Heart left ventricle (tissue), 16 donors: ENCODE measurements around the gene TFPT. TPM values are rescaled to one million over a fixed set of nuclear protein-coding genes. Genes with fewer than 3 reads are reported as not detected.

ENCODE experiments used
- ATAC-seq, 4 donors: fragments of 200-7000 bp; cut with Tn5 transposase; one replicate each; pipeline ENCODE4 v1.9.1; 2020 to 2022; ENCODE audit warnings: moderate library complexity in 4 of 4, mild to moderate bottlenecking in 3 of 4, moderate number of reproducible peaks in 1 of 4
- DNase-seq, 5 donors: peaks; one replicate each; pipeline ENCODE4 v3.0.0-alpha.2; 2020
- H3K27ac ChIP-seq, 12 donors: fragments of 200-600 bp; sonication (generic) in 4 of 12; one replicate each; pipeline versions ENCODE4 v1.5.0 to v1.8.0; 2016 to 2022; ENCODE audit warnings: mild to moderate bottlenecking in 2 of 12
- H3K27me3 ChIP-seq, 9 donors: fragments of 200-600 bp; sonication (generic) in 2 of 9; one replicate each; pipeline versions ENCODE4 v1.5.1 to v1.8.0; 2016 to 2022; ENCODE audit warnings: mild to moderate bottlenecking in 3 of 9
- H3K36me3 ChIP-seq, 9 donors: fragments of 200-600 bp; sonication (generic) in 2 of 9; one replicate each; pipeline versions ENCODE4 v1.5.0 to v1.8.0; 2018 to 2022; ENCODE audit warnings: mild to moderate bottlenecking in 2 of 9
- H3K4me1 ChIP-seq, 12 donors: fragments of 200-600 bp; sonication (generic) in 4 of 12; one replicate each; pipeline versions ENCODE4 v1.5.0 to v1.8.0; 2016 to 2022; ENCODE audit warnings: mild to moderate bottlenecking in 3 of 12
- H3K4me3 ChIP-seq, 12 donors: fragments of 200-600 bp; sonication (generic) in 4 of 12; one replicate each; pipeline versions ENCODE4 v1.5.0 to v1.8.0; 2017 to 2022; ENCODE audit warnings: mild to moderate bottlenecking in 9 of 12, moderate library complexity in 4 of 12
- H3K9me3 ChIP-seq, 12 donors: fragments of 200-600 bp; sonication (generic) in 4 of 12; one replicate each; pipeline versions ENCODE4 v1.5.0 to v1.8.0; 2016 to 2022; ENCODE audit warnings: mild to moderate bottlenecking in 1 of 12
- POLR2A ChIP-seq, 2 donors: fragments of 450-650 bp; IDR thresholded peaks; one replicate each; pipeline ENCODE4 v1.6.1; 2017; ENCODE audit warnings: antibody characterized with exemption in 2 of 2, mild to moderate bottlenecking in 2 of 2, moderate library complexity in 2 of 2
- WGBS, 4 donors: extraction: QIAGEN DNeasy Blood & Tissue Kit in 2 of 4; methylation state at CpG; one replicate each; pipeline versions ENCODE4 v1.1.5 to v1.1.7; 2013 to 2018; 5-methylcytosine and 5-hydroxymethylcytosine counted together
- intact Hi-C, 10 donors: fragments of 100-400 bp; cut with DNase I; formaldehyde crosslinking; loops; one replicate each; pipeline versions ENCODE4 v1.11.1 to v1.14.2; 2022
- polyA plus RNA-seq, 2 donors: library from polyadenylated mRNA; stranded (reverse); fragments of 200-250 nt; gene quantifications; one replicate each; pipeline ENCODE4 v1.2.3, GENCODE V29; 2013
- total RNA-seq, 9 donors: library from RNA; depleted of rRNA in 2 of 9; stranded (reverse); fragments of >200 nt in 2 of 9; fragmentation: NEBNext Ultra II Directional in 3 of 9; extraction: Animal tissue kit (Norgen Biotek cat#: 25700) in 3 of 9; gene quantifications; one replicate each; pipeline versions ENCODE4 v1.1.0 to v1.2.4, GENCODE V29; 2016 to 2023
- TF ChIP-seq, protein P1 (sequence below), 12 donors: fragments of 200-600 bp; sonication (generic) in 4 of 12; IDR thresholded peaks; one replicate each; pipeline versions ENCODE4 v1.5.0 to v1.8.0; 2018 to 2022; ENCODE audit warnings: antibody characterized with exemption in 12 of 12, mild to moderate bottlenecking in 5 of 12
- donor health status: ischemic (EF 13 %, LVEDD 7.1; RV severe dilation, severe dysfunction).
- donor health status: healthy with polysubstance abuse.
- donor health status: DM: no; HTN: yes; CAD: no.
- donor health status: DM: no; HTN: no; CAD: no.
- donor health status: ischemic (EF 25% LVEDD 6.9; RV normal size, moderate dysfunction).
- donor health status: ischemic (EF 25% LVEDD 5.7; RV mildly dilated, moderate dysfunction).
- donor health status: healthy.
- donor health status: DM: yes; HTN: yes; CAD: no.
- donor health status: ischemic (EF 35%, LVEDD 5.7; RV mildly dilated, moderate dysfunction).
- donor health status: nonischemic (EF 11% LVEDD 7.7; RV severe dilation, severe dysfunction).
- donor health status: DM: yes; HTN: yes; CAD: no.
- donor health status: PGD.
- donor health status: ischemic (EF 29% LVEDD 5.4; RV normal size, mild dysfunction).
- donor health status: nonischemic (EF 23%, LVEDD 6.1; RV moderate dilation, normal function).

TFPT gene
- total and polyA plus RNA-seq, 11 donors, result 9.6 to 26.5 (median 12.5) TPM

DNA sequence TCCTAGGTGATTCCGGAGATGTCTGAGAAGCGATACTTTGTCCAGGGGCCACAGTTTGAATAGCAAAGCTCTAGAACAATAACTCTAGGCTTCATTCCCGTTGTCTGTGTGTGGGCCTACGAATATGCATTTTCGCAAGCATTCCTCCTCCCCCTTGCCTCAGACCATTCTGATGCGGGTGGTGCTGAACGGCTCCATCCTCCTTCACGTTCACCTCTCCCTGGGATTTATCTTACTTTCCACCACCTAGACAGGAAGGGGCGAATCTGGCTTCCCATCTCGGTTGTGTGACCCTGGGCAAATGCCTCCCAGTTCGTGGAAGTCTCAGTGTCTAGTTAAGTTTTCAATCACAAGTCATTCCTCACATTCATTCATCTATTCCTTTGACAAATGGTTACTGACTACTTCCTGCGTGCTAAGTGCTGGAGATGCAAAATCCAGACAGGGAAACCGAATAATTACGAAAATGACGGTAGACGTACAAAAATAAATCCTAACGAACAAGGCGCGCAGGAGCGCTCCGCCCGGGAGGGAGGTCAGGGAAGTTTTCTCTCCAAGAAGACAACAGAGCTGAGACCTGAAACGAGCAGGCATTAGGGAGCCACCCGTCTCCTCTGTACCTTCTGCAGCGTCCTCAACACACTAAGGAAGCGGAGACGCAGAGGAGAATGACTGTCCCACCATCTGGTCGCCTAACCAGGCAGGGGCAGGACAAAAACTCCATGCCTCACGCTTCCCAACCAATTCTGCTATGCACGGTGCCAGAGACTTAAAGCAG is 20.8 kb upstream of the TFPT start:
- Histone ChIP-seq H3K27me3 (peaks cover 0 to 3% (median 0%) of the 10 kb centered on the region in 9 donors), H3K4me1 (peaks cover 5 to 44% (median 34%) of the 10 kb centered on the region in 12 donors), H3K9me3 (no peaks in the 10 kb centered on the region), H3K36me3 (peaks cover 0 to 27% (median 14%) of the 10 kb centered on the region in 9 donors), H3K27ac (peak overlapping the region in 11 of 12 donors; percentile 17 to 68 (median 47)), H3K4me3 (peak overlapping the region; percentile 0 to 98 (median 49))
- WGBS, 4 donors, result 4 to 9% (median 5%) methylated on average over 29 to 30 of the region's 30 CpGs
- intact Hi-C loops, result loop anchor here in 1 of 10 donors (2.0 kb wide), 1 partner anchor 33 kb away; the partner anchor contains the start of gene NDUFA3
- DNase-seq (no peak), ATAC-seq (no peak)
- TF ChIP-seq, protein P1, sequence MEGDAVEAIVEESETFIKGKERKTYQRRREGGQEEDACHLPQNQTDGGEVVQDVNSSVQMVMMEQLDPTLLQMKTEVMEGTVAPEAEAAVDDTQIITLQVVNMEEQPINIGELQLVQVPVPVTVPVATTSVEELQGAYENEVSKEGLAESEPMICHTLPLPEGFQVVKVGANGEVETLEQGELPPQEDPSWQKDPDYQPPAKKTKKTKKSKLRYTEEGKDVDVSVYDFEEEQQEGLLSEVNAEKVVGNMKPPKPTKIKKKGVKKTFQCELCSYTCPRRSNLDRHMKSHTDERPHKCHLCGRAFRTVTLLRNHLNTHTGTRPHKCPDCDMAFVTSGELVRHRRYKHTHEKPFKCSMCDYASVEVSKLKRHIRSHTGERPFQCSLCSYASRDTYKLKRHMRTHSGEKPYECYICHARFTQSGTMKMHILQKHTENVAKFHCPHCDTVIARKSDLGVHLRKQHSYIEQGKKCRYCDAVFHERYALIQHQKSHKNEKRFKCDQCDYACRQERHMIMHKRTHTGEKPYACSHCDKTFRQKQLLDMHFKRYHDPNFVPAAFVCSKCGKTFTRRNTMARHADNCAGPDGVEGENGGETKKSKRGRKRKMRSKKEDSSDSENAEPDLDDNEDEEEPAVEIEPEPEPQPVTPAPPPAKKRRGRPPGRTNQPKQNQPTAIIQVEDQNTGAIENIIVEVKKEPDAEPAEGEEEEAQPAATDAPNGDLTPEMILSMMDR (IDR thresholded peaks at IDR 0.05), result no peak
- no peak for TF ChIP-seq POLR2A (IDR thresholded peaks at IDR 0.05)

DNA sequence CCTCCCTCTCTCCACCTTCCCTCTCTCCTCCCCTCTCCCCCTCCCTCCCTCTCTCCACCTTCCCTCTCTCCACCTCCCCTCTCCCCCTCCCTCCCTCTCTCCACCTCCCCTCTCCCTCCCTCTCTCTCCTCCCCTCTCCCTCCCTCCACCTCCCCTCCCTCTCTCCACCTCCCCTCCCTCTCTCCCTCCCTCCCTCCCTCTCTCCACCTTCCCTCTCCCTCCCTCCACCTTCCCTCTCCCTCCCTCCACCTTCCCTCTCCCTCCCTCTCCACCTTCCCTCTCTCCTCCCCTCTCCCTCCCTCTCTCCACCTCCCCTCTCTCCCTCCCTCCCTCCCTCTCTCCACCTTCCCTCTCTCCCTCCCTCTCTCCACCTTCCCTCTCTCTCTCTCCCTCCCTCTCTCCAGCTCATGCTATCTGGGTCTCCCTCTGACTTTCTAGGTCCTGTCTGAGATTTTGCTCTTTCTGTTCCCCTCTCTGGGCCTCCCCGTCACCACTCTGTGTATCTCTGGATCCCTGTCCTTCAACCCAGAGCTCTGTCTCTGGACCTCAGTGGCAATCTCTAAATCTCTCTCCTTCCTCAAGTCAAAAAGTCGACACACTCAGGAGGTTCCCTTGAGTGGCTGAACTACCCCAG is 18.6 kb upstream of the TFPT start:
- H3K36me3 ChIP-seq, result peaks cover 0 to 31% (median 26%) of the 10 kb centered on the region in 9 donors
- ATAC-seq (no peak), DNase-seq (no peak)
- 62 to 75% (median 71%) methylated on average over 2 of the region's 2 CpGs for WGBS, 4 donors
- no peak for TF ChIP-seq POLR2A (IDR thresholded peaks at IDR 0.05)
- TF ChIP-seq, protein P1 (IDR thresholded peaks at IDR 0.05), result no peak
- no peak overlapping the region for H3K27ac ChIP-seq
- H3K4me3 ChIP-seq, result no peak overlapping the region
- no peaks in the 10 kb centered on the region for H3K9me3 ChIP-seq
- H3K4me1 ChIP-seq, result peaks cover 3 to 22% (median 16%) of the 10 kb centered on the region in 12 donors
- peaks cover 0 to 3% (median 0%) of the 10 kb centered on the region in 9 donors for H3K27me3 ChIP-seq
- intact Hi-C loops, result no loop called here

DNA sequence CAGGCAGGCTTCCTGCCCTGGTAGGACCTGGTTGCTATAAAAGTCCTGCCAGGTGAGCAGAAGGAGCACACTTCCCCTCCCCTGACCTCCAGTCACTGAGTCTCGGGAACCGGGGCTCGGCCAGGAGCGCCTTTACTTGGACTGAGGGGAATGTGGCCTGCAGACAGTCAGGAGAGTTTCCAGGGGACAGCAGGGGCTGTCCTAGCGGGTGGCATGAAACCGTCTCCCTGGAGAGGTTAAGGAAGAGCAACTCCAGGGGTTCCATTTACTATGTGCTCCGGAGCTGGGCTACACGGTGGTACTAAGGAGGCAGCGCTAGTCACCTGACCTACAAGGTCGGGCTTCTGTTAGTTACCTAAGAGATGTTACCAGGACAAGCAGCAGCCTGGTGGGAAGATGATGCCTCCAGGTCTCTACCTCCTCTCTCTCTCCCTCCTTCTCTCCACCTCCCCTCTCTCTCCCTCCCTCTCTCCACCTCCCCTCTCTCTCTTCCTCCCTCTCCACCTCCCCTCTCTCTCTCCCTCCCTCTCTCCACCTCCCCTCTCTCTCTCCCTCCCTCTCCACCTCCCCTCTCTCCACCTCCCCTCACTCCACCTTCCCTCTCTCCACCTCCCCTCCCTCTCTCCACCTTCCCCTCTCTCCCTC is 18.0 kb upstream of the TFPT start:
- Histone ChIP-seq H3K36me3 (peaks cover 0 to 37% (median 33%) of the 10 kb centered on the region in 9 donors), H3K9me3 (no peaks in the 10 kb centered on the region), H3K27ac (no peak overlapping the region), H3K4me3 (no peak overlapping the region), H3K27me3 (peaks cover 0 to 3% (median 0%) of the 10 kb centered on the region in 9 donors), H3K4me1 (peaks cover 3 to 16% (median 11%) of the 10 kb centered on the region in 12 donors)
- ATAC-seq (no peak), DNase-seq (no peak)
- intact Hi-C loops, result no loop called here
- 78 to 83% (median 80%) methylated on average over 9 to 10 of the region's 10 CpGs for WGBS, 4 donors
- no peak for TF ChIP-seq POLR2A (IDR thresholded peaks at IDR 0.05)
- TF ChIP-seq, protein P1 (IDR thresholded peaks at IDR 0.05), result no peak

DNA sequence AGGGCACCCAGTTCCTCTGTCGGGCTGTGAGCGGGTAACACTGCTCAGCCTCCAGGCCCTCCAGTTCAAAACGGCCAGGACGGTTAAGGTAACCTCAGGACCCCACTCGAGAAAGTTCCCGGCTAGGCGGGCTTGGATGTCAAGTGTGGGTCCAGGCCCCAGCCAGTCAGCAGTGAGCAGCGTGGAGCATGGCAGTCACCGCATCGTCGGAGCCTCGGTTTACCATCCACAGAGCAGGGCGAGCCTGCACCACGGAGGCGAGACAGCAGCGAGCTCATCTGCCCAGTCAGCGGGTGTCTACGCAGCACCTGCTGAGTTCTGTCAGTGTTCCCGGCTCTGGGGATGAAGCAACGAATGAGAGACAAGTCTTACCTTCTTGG is 14.2 kb upstream of the TFPT start:
- ATAC-seq, result no peak
- TF ChIP-seq POLR2A (IDR thresholded peaks at IDR 0.05), result no peak
- TF ChIP-seq, protein P1 (IDR thresholded peaks at IDR 0.05), result no peak
- H3K9me3 ChIP-seq, result no peaks in the 10 kb centered on the region
- no peaks in the 10 kb centered on the region for H3K4me1 ChIP-seq
- H3K4me3 ChIP-seq, result no peak overlapping the region
- peaks cover 0 to 75% (median 71%) of the 10 kb centered on the region in 9 donors for H3K36me3 ChIP-seq
- DNase-seq, result no peak
- intact Hi-C loops, result no loop called here
- H3K27me3 ChIP-seq, result peaks cover 0 to 1% (median 0%) of the 10 kb centered on the region in 9 donors
- no peak overlapping the region for H3K27ac ChIP-seq
- WGBS, 4 donors, result 97% methylated on average over 6 to 20 of the region's 20 CpGs
